GM19324 (cell line): ENCODE data around the gene UFD1.
"Not testable (repeated sequence)": the region's sequence is repeated elsewhere in the genome, so short reads cannot be mapped to it uniquely, and the experiment has no call there.

Experiments
- ATAC-seq: cut with Tn5 transposase; IDR thresholded peaks from one replicate; pipeline ENCODE4 v1.9.1; 2021; ENCODE audit warnings: mild to moderate bottlenecking, moderate library complexity; ENCODE audit not compliant: unreplicated experiment, low FRiP score

The UFD1 gene

GRCh38 chr22:19451570-19451969, 27.4 kb downstream of the UFD1 start:
- no peak for ATAC-seq

GRCh38 chr22:19450363-19451175, 28.4 kb downstream of the UFD1 start:
- ATAC-seq, result no peak

GRCh38 chr22:19449422-19449767, 29.6 kb downstream of the UFD1 start:
- no peak for ATAC-seq

GRCh38 chr22:19448739-19449421, 30.1 kb downstream of the UFD1 start:
- ATAC-seq, result no peak

- ATAC-seq, result no peak
These were observed 30.9 kb downstream of the UFD1 start for GRCh38 chr22:19448076-19448607.

GRCh38 chr22:19447330-19448075, 31.5 kb downstream of the UFD1 start, which contains the start of gene C22orf39:
C22orf39 (minus strand) TSS chr22:19447711; CDS start chr22:19447688, 23 bp downstream.
- ATAC-seq, result peak; percentile 83

- no peak for ATAC-seq
These were observed 32.2 kb downstream of the UFD1 start for GRCh38 chr22:19446603-19447329.

GRCh38 chr22:19445279-19445982, 33.6 kb downstream of the UFD1 start:
- not testable (repeated sequence) for ATAC-seq

- no peak for ATAC-seq
These were observed 35.3 kb downstream of the UFD1 start for GRCh38 chr22:19443544-19444211.

GRCh38 chr22:19442166-19442565, 36.8 kb downstream of the UFD1 start:
- ATAC-seq, result no peak

- no peak for ATAC-seq
These were observed 38.4 kb downstream of the UFD1 start for GRCh38 chr22:19440411-19441195.

GRCh38 chr22:19438298-19438697, 40.7 kb downstream of the UFD1 start:
- ATAC-seq, result no peak

- ATAC-seq, result not testable (repeated sequence)
These were observed 42.4 kb downstream of the UFD1 start for GRCh38 chr22:19436444-19437161.

GRCh38 chr22:19434829-19435580, 44.0 kb downstream of the UFD1 start:
- ATAC-seq, result no peak

- no peak for ATAC-seq
These were observed 44.6 kb downstream of the UFD1 start for GRCh38 chr22:19434401-19434800.

GRCh38 chr22:19432133-19432851, 46.7 kb downstream of the UFD1 start, which contains the start of gene MRPL40:
MRPL40 (plus strand) TSS chr22:19432545; CDS start chr22:19432555, 10 bp downstream.
- ATAC-seq, result peak; percentile 84
